Neural crest cell (in vitro differentiated cells): ENCODE measurements around the gene CDKAL1. TPM values are rescaled to one million over a fixed set of nuclear protein-coding genes. Genes with fewer than 3 reads are reported as not detected.
A peak's percentile ranks its signal among the peaks of the same experiment; 100 is the strongest.

Source experiments
- DNase-seq: peaks from one replicate; pipeline ENCODE4 v3.0.0; 2021; ENCODE audit warnings: low read depth, mixed read lengths, low spot score
- H3K27ac Mint-ChIP-seq: one replicate; pipeline ENCODE4 v1.8.0; 2021; ENCODE audit warnings: mild to moderate bottlenecking, mixed read lengths; ENCODE audit not compliant: unreplicated experiment
- H3K27me3 Mint-ChIP-seq: 2 replicates; pipeline ENCODE4 v1.8.0; 2021; ENCODE audit warnings: low read depth, mild to moderate bottlenecking, mixed read lengths
- H3K36me3 Mint-ChIP-seq: 2 replicates; pipeline ENCODE4 v1.8.0; 2021; ENCODE audit warnings: low read depth, mild to moderate bottlenecking, mixed read lengths
- H3K4me1 Mint-ChIP-seq: 2 replicates; pipeline ENCODE4 v1.8.0; 2021; ENCODE audit warnings: mixed read lengths
- H3K4me3 Mint-ChIP-seq: one replicate; pipeline ENCODE4 v1.8.0; 2021; ENCODE audit warnings: mild to moderate bottlenecking, mixed read lengths
- H3K9me3 Mint-ChIP-seq: 2 replicates; pipeline ENCODE4 v1.8.0; 2021; ENCODE audit warnings: mixed read lengths
- total RNA-seq: library from RNA; stranded (reverse); gene quantifications from 2 replicates; pipeline ENCODE4 v1.2.1, GENCODE V29; 2021
- TF ChIP-seq, protein P1 (sequence below): fragments of 200-600 bp; sonication (generic); conservative IDR thresholded peaks from 2 replicates; pipeline ENCODE4 v1.5.0; 2021; ENCODE audit warnings: antibody characterized with exemption, mild to moderate bottlenecking

Gene CDKAL1
- total RNA-seq, 1 donor from 2014 or later, result 25.4 TPM

DNA sequence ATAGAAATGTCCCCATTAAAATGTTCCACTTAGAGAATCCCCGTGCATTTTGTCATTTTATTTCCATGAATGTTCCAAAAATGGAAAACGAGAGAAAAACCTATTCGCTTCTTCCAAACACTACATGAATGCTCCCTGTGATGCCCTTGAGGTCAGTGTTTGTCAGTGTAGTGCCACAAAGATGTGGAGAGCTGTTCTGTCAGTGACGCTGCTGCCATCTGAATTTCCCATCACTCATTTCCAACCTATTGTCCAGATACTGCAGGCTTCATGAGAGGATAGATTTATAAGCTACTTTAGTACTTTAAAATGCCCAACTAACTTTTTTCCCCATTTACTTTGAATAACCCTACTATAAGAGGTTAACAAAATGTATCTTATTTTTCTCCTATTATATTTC lies 335.8 kb downstream of the CDKAL1 start:
- Mint-ChIP-seq H3K4me1 (peaks cover 34% of the 10 kb centered on the region), H3K27ac (no peak overlapping the region)

DNA sequence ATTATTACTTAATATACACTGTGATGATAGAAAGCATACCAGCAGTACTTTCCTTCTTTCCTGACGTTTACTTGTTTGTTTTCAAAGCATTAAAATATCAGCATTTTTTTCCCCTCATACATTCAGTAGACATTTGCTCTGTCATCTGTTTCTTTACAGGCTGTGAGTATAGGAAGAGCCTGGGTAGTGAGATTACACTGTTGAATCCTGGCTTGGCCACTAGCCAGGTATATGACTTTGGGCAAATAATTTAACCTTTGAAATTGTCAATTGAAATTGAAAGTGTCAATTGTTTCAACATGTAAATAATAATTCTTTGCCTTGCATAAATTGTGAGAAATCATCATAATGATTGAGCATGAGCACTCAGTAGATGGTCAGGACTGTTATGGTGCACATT lies 336.2 kb downstream of the CDKAL1 start:
- Mint-ChIP-seq H3K4me3 (no peak overlapping the region), H3K4me1 (peaks cover 34% of the 10 kb centered on the region), H3K27ac (no peak overlapping the region), H3K9me3 (no peaks in the 10 kb centered on the region), H3K36me3 (no peaks in the 10 kb centered on the region), H3K27me3 (no peaks in the 10 kb centered on the region)
- TF ChIP-seq, protein P1, sequence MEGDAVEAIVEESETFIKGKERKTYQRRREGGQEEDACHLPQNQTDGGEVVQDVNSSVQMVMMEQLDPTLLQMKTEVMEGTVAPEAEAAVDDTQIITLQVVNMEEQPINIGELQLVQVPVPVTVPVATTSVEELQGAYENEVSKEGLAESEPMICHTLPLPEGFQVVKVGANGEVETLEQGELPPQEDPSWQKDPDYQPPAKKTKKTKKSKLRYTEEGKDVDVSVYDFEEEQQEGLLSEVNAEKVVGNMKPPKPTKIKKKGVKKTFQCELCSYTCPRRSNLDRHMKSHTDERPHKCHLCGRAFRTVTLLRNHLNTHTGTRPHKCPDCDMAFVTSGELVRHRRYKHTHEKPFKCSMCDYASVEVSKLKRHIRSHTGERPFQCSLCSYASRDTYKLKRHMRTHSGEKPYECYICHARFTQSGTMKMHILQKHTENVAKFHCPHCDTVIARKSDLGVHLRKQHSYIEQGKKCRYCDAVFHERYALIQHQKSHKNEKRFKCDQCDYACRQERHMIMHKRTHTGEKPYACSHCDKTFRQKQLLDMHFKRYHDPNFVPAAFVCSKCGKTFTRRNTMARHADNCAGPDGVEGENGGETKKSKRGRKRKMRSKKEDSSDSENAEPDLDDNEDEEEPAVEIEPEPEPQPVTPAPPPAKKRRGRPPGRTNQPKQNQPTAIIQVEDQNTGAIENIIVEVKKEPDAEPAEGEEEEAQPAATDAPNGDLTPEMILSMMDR, result no peak
- DNase-seq, result no peak

More for the DNA sequence above, 335.8 kb downstream of the CDKAL1 start:
- H3K27me3 Mint-ChIP-seq, result no peaks in the 10 kb centered on the region
- H3K36me3 Mint-ChIP-seq, result no peaks in the 10 kb centered on the region
- no peaks in the 10 kb centered on the region for H3K9me3 Mint-ChIP-seq
- no peak for DNase-seq
- no peak overlapping the region for H3K4me3 Mint-ChIP-seq
- TF ChIP-seq, protein P1, result no peak

DNA sequence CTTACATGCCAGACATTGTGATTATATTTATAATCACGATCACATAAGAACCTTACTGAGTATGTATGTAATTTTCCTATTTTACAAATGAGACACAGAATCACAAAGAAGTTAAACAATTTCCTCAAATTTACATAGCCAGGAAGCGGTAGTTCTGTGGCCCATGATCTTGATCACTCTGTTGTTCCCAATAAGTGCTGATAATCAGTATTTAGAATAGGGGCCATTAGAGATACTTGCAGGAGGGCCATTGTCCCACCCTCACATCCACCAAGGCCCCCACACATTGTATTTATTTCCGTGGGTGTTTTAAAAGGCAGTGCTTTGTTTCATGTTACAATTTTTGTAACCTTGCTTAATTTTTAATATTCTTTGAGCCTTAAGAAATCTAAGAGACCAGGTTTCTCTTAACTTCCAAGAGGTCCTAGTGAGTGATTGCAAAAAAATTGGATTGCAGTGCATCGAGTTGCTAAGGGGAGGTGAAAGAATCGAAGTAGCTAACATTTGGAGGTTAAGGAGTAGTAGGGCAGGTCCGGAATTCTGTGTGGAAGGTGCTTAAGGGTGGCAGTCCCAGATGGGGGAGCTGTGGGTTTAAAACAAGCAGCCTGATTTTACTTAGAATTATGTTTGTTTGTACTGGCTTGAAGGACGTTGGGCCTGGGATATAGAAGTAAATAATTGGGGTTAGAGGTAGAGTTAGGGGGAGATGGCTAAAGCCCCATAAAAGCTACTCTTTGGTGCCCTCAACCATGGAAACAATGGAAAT lies 339.4 kb downstream of the CDKAL1 start:
- Mint-ChIP-seq H3K9me3 (no peaks in the 10 kb centered on the region), H3K27ac (no peak overlapping the region), H3K27me3 (no peaks in the 10 kb centered on the region), H3K4me1 (peaks cover 26% of the 10 kb centered on the region), H3K36me3 (no peaks in the 10 kb centered on the region), H3K4me3 (no peak overlapping the region)
- no peak for DNase-seq
- TF ChIP-seq, protein P1, result peak; percentile 8

DNA sequence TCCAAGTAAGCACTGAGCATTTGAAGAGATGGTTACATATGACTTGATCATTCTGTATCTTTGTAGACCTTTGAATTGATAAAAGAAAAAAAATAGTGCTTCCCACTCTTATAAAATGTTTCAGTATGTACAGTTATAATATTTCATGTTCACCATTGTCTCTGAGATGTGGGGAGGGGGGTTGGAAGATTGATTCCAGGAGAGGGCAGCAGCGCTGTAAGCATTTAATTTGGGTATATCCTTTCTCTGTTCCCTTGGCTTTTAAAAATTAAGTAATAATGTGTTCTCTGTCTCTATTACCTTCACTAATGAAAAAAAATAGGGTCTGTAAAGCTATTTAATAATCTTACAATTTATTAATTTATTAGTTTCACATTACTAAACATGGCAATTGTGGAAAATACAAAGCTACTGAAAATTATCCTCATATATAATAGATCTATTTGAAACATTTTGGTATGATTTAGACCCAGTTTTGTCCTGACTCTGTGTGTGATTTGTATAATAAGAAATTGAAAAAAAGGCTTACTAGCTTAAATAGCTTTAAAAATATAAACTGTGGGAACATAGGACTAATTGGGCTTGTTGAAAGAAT lies 341.2 kb downstream of the CDKAL1 start:
- Mint-ChIP-seq H3K4me1 (peaks cover 25% of the 10 kb centered on the region), H3K27me3 (no peaks in the 10 kb centered on the region), H3K27ac (no peak overlapping the region), H3K36me3 (no peaks in the 10 kb centered on the region), H3K9me3 (no peaks in the 10 kb centered on the region), H3K4me3 (no peak overlapping the region)
- TF ChIP-seq, protein P1, result peak; percentile 58
- peak; percentile 8 for DNase-seq

DNA sequence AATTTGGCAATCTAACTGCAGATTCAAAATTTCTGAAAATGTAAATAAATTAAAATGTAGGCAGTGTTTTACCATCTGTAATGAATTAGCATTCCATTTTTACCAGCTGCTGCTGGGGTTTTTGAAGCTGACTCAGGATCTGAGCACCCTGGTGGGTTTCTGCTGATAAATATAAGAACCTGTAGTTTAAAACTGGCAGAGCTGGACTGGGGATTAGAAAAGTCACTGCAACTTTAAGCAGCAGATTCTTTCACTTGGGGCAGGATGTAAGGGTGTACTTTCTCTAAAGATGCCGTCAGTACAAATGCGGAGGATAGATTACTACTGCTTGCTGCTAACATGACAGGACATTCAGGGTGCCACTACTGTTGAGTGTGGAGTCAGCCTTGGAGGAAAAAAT lies 341.8 kb downstream of the CDKAL1 start:
- no peaks in the 10 kb centered on the region for H3K27me3 Mint-ChIP-seq
- H3K4me3 Mint-ChIP-seq, result no peak overlapping the region
- no peaks in the 10 kb centered on the region for H3K36me3 Mint-ChIP-seq
- no peaks in the 10 kb centered on the region for H3K9me3 Mint-ChIP-seq
- H3K4me1 Mint-ChIP-seq, result peaks cover 25% of the 10 kb centered on the region
- peak overlapping the region; percentile 55 for H3K27ac Mint-ChIP-seq
- TF ChIP-seq, protein P1, result no peak
- no peak for DNase-seq
